ENCODE measurements around the gene LEKR1. TPM values are rescaled to one million over a fixed set of nuclear protein-coding genes. Genes with fewer than 3 reads are reported as not detected.

Gene LEKR1
- total RNA-seq, 1 donor, result 0.36 TPM

DNA sequence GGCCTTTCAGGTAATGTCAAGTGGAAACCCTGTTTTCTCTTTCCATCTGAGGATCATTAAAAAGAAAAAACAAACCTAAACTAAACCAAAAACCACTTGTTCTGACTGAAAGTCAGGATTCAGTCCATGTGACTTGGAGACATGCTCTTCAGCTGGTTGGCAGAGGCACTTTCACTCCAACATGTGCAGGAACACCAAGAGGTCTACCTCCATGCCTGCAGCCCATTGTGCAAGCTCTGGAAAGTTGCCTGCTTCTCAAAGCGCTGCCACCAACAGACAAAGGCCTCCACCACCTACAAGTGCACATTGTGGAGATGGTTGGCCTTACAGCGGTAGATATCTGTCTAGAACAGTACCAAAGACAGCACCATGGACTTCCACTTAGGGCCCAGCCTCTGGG lies 161.8 kb downstream of the LEKR1 start:
- no peak overlapping the region for H3K4me3 ChIP-seq (ENCODE audit: insufficient read depth, low read length)
- TF ChIP-seq, protein P1, sequence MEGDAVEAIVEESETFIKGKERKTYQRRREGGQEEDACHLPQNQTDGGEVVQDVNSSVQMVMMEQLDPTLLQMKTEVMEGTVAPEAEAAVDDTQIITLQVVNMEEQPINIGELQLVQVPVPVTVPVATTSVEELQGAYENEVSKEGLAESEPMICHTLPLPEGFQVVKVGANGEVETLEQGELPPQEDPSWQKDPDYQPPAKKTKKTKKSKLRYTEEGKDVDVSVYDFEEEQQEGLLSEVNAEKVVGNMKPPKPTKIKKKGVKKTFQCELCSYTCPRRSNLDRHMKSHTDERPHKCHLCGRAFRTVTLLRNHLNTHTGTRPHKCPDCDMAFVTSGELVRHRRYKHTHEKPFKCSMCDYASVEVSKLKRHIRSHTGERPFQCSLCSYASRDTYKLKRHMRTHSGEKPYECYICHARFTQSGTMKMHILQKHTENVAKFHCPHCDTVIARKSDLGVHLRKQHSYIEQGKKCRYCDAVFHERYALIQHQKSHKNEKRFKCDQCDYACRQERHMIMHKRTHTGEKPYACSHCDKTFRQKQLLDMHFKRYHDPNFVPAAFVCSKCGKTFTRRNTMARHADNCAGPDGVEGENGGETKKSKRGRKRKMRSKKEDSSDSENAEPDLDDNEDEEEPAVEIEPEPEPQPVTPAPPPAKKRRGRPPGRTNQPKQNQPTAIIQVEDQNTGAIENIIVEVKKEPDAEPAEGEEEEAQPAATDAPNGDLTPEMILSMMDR (IDR thresholded peaks at IDR 0.05; ENCODE audit: extremely low read depth, low read depth, low read length), result no peak
- H3K4me1 ChIP-seq (ENCODE audit: insufficient read depth, low read length), result no peaks in the 10 kb centered on the region
- H3K9me3 ChIP-seq (ENCODE audit: low read depth, low read length), result no peaks in the 10 kb centered on the region
- no peaks in the 10 kb centered on the region for H4K20me1 ChIP-seq (ENCODE audit: insufficient read depth, low read length)
- H3K4me2 ChIP-seq (ENCODE audit: insufficient read depth, low read length), result no peak overlapping the region
- no peaks in the 10 kb centered on the region for H3K36me3 ChIP-seq (ENCODE audit: insufficient read depth, low read length)
- H3K27ac ChIP-seq (ENCODE audit: low read depth, low read length), result no peak overlapping the region
- H3K27me3 ChIP-seq (ENCODE audit: insufficient read depth, low read length), result no peaks in the 10 kb centered on the region
- no peaks in the 10 kb centered on the region for H3K79me2 ChIP-seq (ENCODE audit: insufficient read depth, low read length)
- no peak for DNase-seq (ENCODE audit: insufficient read length, low spot score, missing footprints)
- no peak overlapping the region for H2AFZ ChIP-seq (ENCODE audit: low read length)

DNA sequence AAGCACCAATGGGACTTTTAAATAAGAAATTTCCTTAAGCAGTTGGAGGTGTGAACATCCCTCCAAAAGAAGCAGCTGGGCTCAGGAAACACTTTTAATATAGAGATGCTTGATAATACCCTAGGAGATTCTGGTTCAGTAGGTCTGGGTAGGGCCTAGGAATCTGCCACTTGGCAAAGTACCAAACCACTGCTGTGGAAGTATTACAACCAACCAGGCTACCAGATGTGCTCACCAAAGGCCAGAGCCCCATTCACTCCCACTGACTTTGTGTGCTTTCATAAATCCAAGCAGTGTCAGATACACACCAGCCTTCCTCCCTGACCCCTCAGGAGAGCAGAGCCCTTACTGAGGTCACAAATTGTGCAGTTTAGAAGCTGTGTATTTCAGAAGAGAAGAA lies 171.2 kb downstream of the LEKR1 start:
- no peak overlapping the region for H3K4me3 ChIP-seq (ENCODE audit: insufficient read depth, low read length)
- no peaks in the 10 kb centered on the region for H3K36me3 ChIP-seq (ENCODE audit: insufficient read depth, low read length)
- no peak overlapping the region for H3K4me2 ChIP-seq (ENCODE audit: insufficient read depth, low read length)
- no peak overlapping the region for H3K27ac ChIP-seq (ENCODE audit: low read depth, low read length)
- H3K4me1 ChIP-seq (ENCODE audit: insufficient read depth, low read length), result no peaks in the 10 kb centered on the region
- no peaks in the 10 kb centered on the region for H3K79me2 ChIP-seq (ENCODE audit: insufficient read depth, low read length)
- H3K27me3 ChIP-seq (ENCODE audit: insufficient read depth, low read length), result no peaks in the 10 kb centered on the region
- no peak overlapping the region for H2AFZ ChIP-seq (ENCODE audit: low read length)
- no peaks in the 10 kb centered on the region for H3K9me3 ChIP-seq (ENCODE audit: low read depth, low read length)
- no peak for DNase-seq (ENCODE audit: insufficient read length, low spot score, missing footprints)
- H4K20me1 ChIP-seq (ENCODE audit: insufficient read depth, low read length), result no peaks in the 10 kb centered on the region
- TF ChIP-seq, protein P1 (IDR thresholded peaks at IDR 0.05; ENCODE audit: extremely low read depth, low read depth, low read length), result no peak

DNA sequence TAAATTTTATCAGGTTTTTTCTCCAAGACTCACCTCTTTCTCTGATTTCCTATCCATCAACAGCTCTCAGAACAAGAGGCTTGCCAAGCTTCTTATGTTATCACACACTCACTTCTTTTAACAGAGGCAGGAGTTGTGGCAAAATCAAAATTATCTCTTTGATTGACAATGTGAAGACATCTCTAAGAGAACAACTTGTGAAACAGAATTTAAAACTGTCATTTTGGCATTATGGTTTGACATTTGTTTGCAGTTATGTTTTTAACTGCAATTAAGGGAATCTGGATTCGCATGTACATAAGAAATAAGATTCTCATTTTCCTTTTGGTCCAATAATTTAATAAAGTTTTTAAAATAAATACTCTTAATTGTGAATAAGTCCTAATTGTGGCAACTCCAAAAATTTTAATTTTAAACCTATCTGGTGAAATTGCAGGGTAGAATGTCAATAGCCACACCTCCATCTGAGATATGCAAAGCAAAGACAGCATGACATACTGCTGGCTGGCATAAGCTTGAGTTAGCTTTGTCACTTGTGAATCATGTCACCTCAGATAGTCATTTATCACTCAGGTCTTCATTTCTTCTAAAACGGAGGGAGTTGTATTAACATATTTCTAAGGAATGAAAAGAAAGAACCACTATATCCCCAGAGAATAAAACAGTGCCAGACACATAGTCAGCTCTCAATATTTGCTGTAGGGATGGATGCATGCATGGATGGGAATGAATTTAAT lies 175.2 kb downstream of the LEKR1 start:
- Histone ChIP-seq H3K4me2 (ENCODE audit: insufficient read depth, low read length) (no peak overlapping the region), H2AFZ (ENCODE audit: low read length) (no peak overlapping the region), H3K27me3 (ENCODE audit: insufficient read depth, low read length) (no peaks in the 10 kb centered on the region), H3K36me3 (ENCODE audit: insufficient read depth, low read length) (no peaks in the 10 kb centered on the region), H3K27ac (ENCODE audit: low read depth, low read length) (no peak overlapping the region), H3K79me2 (ENCODE audit: insufficient read depth, low read length) (no peaks in the 10 kb centered on the region), H3K4me1 (ENCODE audit: insufficient read depth, low read length) (no peaks in the 10 kb centered on the region), H3K9me3 (ENCODE audit: low read depth, low read length) (no peaks in the 10 kb centered on the region), H3K4me3 (ENCODE audit: insufficient read depth, low read length) (no peak overlapping the region), H4K20me1 (ENCODE audit: insufficient read depth, low read length) (no peaks in the 10 kb centered on the region)
- DNase-seq (ENCODE audit: insufficient read length, low spot score, missing footprints), result no peak
- TF ChIP-seq, protein P1 (IDR thresholded peaks at IDR 0.05; ENCODE audit: extremely low read depth, low read depth, low read length), result no peak

DNA sequence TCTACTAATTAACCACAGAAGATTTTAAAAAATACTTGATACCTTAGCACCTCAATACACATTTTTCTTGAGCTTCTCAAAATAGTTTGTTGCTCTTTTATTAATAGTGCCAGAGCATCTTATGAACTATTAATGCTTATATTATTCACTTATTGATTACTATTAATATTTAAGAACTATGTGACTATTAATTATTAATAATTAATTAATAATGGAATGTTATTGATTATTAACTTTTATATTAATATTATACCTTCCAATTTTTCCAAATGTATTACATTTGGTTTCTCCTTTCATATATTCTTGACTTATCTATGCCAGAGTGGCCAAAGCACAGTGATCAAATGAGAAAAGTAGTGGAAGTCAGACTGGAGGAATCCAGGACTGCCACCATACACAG lies 195.5 kb downstream of the LEKR1 start:
- H3K4me2 ChIP-seq (ENCODE audit: insufficient read depth, low read length), result no peak overlapping the region
- H3K79me2 ChIP-seq (ENCODE audit: insufficient read depth, low read length), result no peaks in the 10 kb centered on the region
- TF ChIP-seq, protein P1 (IDR thresholded peaks at IDR 0.05; ENCODE audit: extremely low read depth, low read depth, low read length), result no peak
- no peaks in the 10 kb centered on the region for H3K4me1 ChIP-seq (ENCODE audit: insufficient read depth, low read length)
- DNase-seq (ENCODE audit: insufficient read length, low spot score, missing footprints), result no peak
- H3K36me3 ChIP-seq (ENCODE audit: insufficient read depth, low read length), result no peaks in the 10 kb centered on the region
- H3K9me3 ChIP-seq (ENCODE audit: low read depth, low read length), result no peaks in the 10 kb centered on the region
- H2AFZ ChIP-seq (ENCODE audit: low read length), result no peak overlapping the region
- H4K20me1 ChIP-seq (ENCODE audit: insufficient read depth, low read length), result no peaks in the 10 kb centered on the region
- no peak overlapping the region for H3K27ac ChIP-seq (ENCODE audit: low read depth, low read length)
- H3K4me3 ChIP-seq (ENCODE audit: insufficient read depth, low read length), result no peak overlapping the region
- no peaks in the 10 kb centered on the region for H3K27me3 ChIP-seq (ENCODE audit: insufficient read depth, low read length)
